WTC11 (cell line): ENCODE results near the gene KLHDC2. TPM values are rescaled to one million over a fixed set of nuclear protein-coding genes. Genes with fewer than 3 reads are reported as not detected.
A peak's percentile ranks its signal among the peaks of the same experiment; 100 is the strongest.
"Not testable (repeated sequence)": the region's sequence is repeated elsewhere in the genome, so short reads cannot be mapped to it uniquely, and the experiment has no call there.

Source experiments
- ATAC-seq: fragments of 200-7000 bp; cut with Tn5 transposase; 2 replicates; pipeline ENCODE4 v1.10.0; 2021; ENCODE audit warnings: mild to moderate bottlenecking, moderate library complexity
- CTCF ChIA-PET: fragments of 300-600 bp; sonication (Branson Sonifier 250); formaldehyde crosslinking; loops from one replicate; lab custom pipeline; 2021; ENCODE audit warnings: antibody characterized with exemption; lab: Charles Lee
- POLR2A ChIA-PET: fragments of 350-600 bp; sonication (Branson Sonifier 250); formaldehyde crosslinking; loops from one replicate; lab custom pipeline; 2021; ENCODE audit warnings: antibody characterized with exemption; lab: Charles Lee
- DNase-seq: peaks from one replicate; pipeline ENCODE4 v3.0.0; 2021; ENCODE audit warnings: low spot score
- H3K27ac Mint-ChIP-seq: 2 replicates; pipeline ENCODE4 v1.8.0; 2021; ENCODE audit warnings: mixed read lengths
- H3K27me3 Mint-ChIP-seq: 2 replicates; pipeline ENCODE4 v1.8.0; 2021; ENCODE audit warnings: low read depth, mild to moderate bottlenecking, moderate library complexity, mixed read lengths
- H3K36me3 Mint-ChIP-seq: 2 replicates; pipeline ENCODE4 v1.8.0; 2021; ENCODE audit warnings: mixed read lengths
- H3K4me1 Mint-ChIP-seq: 2 replicates; pipeline ENCODE4 v1.8.0; 2022; ENCODE audit warnings: mixed read lengths
- H3K4me3 Mint-ChIP-seq: 2 replicates; pipeline ENCODE4 v1.8.0; 2021; ENCODE audit warnings: mild to moderate bottlenecking, moderate library complexity, mixed read lengths
- H3K9me3 Mint-ChIP-seq: 2 replicates; pipeline ENCODE4 v1.8.0; 2021; ENCODE audit warnings: mixed read lengths
- CDX4 ChIP-seq: fragments of 250-450 bp; sonication (Bioruptor Pico); IDR thresholded peaks from 2 replicates; pipeline ENCODE4 v1.9.0; 2021; ENCODE audit warnings: moderate library complexity, mild to moderate bottlenecking, inconsistent platforms, borderline replicate concordance
- E2F1 ChIP-seq: sonication (generic); formaldehyde crosslinking; IDR thresholded peaks from 2 replicates; pipeline ENCODE4 v1.8.0; 2022; ENCODE audit warnings: mild to moderate bottlenecking, missing genetic modification reagents
- EMX1 ChIP-seq: fragments of 250-450 bp; sonication (Bioruptor Pico); IDR thresholded peaks from 2 replicates; pipeline ENCODE4 v1.8.0; 2021; ENCODE audit warnings: mild to moderate bottlenecking
- ESRRA ChIP-seq: sonication (generic); formaldehyde crosslinking; IDR thresholded peaks from 2 replicates; pipeline ENCODE4 v1.8.1; 2022; ENCODE audit warnings: mild to moderate bottlenecking, missing genetic modification reagents, borderline replicate concordance
- FOXP4 ChIP-seq: sonication (generic); formaldehyde crosslinking; IDR thresholded peaks from 2 replicates; pipeline ENCODE4 v1.8.0; 2022; ENCODE audit warnings: mild to moderate bottlenecking, missing genetic modification reagents
- GABPB1 ChIP-seq: sonication (generic); formaldehyde crosslinking; IDR thresholded peaks from 2 replicates; pipeline ENCODE4 v1.8.1; 2023; ENCODE audit warnings: mild to moderate bottlenecking, missing genetic modification reagents
- GTF2I ChIP-seq: fragments of 250-450 bp; sonication (Bioruptor Pico); conservative IDR thresholded peaks from 2 replicates; pipeline ENCODE4 v1.4.0; 2021; ENCODE audit warnings: mild to moderate bottlenecking
- HMGA2 ChIP-seq: fragments of 250-450 bp; sonication (Bioruptor Pico); IDR thresholded peaks from 2 replicates; pipeline ENCODE4 v1.4.0; 2021; ENCODE audit warnings: mild to moderate bottlenecking, moderate library complexity
- JAZF1 ChIP-seq: fragments of 250-450 bp; sonication (Bioruptor Pico); IDR thresholded peaks from 2 replicates; pipeline ENCODE4 v1.9.0; 2021; ENCODE audit warnings: moderate library complexity, mild to moderate bottlenecking, inconsistent platforms
- MLX ChIP-seq: sonication (generic); formaldehyde crosslinking; IDR thresholded peaks from 2 replicates; pipeline ENCODE4 v1.8.1; 2023; ENCODE audit warnings: mild to moderate bottlenecking, missing genetic modification reagents, moderate library complexity
- NFATC4 ChIP-seq: fragments of 250-450 bp; sonication (Bioruptor Pico); IDR thresholded peaks from 2 replicates; pipeline ENCODE4 v1.9.0; 2021; ENCODE audit warnings: mild to moderate bottlenecking
- SMAD3 ChIP-seq: sonication (generic); formaldehyde crosslinking; IDR thresholded peaks from 2 replicates; pipeline ENCODE4 v1.8.0; 2022; ENCODE audit warnings: missing genetic modification reagents, mild to moderate bottlenecking, borderline replicate concordance
- SOX15 ChIP-seq: fragments of 250-450 bp; sonication (Bioruptor Pico); IDR thresholded peaks from 2 replicates; pipeline ENCODE4 v1.9.0; 2021; ENCODE audit warnings: mild to moderate bottlenecking
- ZNF219 ChIP-seq: sonication (generic); formaldehyde crosslinking; IDR thresholded peaks from 2 replicates; pipeline ENCODE4 v1.8.0; 2023; ENCODE audit warnings: missing genetic modification reagents, mild to moderate bottlenecking, borderline replicate concordance
- ZNF416 ChIP-seq: fragments of 250-450 bp; sonication (Bioruptor Pico); IDR thresholded peaks from 2 replicates; pipeline ENCODE4 v1.9.0; 2021; ENCODE audit warnings: mild to moderate bottlenecking, inconsistent platforms
- total RNA-seq: library from RNA; stranded (reverse); gene quantifications from 3 replicates; pipeline ENCODE4 v1.2.3, GENCODE V29; 2021

Gene KLHDC2
- total RNA-seq, 1 experiment from 2014 or later: 47.6 TPM

GRCh38 chr14:49769581-49770211 lies 1.7 kb downstream of the KLHDC2 start:
- H3K27ac Mint-ChIP-seq: peak overlapping the region; percentile 100
- no peak for DNase-seq
- ATAC-seq: no peak
- ChIA-PET CTCF (interaction anchor here (2.5 to 3.1 kb wide), 2 partner anchors 92 to 136 kb away, joined by 7 to 23 read pairs; no protein-coding TSS in a partner anchor), POLR2A (interaction anchor here (3.0 to 3.3 kb wide), 2 partner anchors 135 to 149 kb away, joined by 17 to 25 read pairs; partner anchors contain the start of genes DNAAF2, MGAT2 and RPL36AL)
- H3K4me3 Mint-ChIP-seq: peak overlapping the region; percentile 98
- no peaks in the 10 kb centered on the region for H3K27me3 Mint-ChIP-seq
- TF ChIP-seq E2F1 (CRISPR knock-in tag) (no peak), GTF2I (no peak)
- peaks cover under 1% of the 10 kb centered on the region for H3K36me3 Mint-ChIP-seq
- peaks cover 24% of the 10 kb centered on the region for H3K4me1 Mint-ChIP-seq
- no peaks in the 10 kb centered on the region for H3K9me3 Mint-ChIP-seq

GRCh38 chr14:49770212-49770817 lies 2.4 kb downstream of the KLHDC2 start:
- no peak for TF ChIP-seq ESRRA (CRISPR knock-in tag)
- peak; percentile 16; the same call in 1 of the 2 replicates for TF ChIP-seq GABPB1 (CRISPR knock-in tag)
- H3K27ac Mint-ChIP-seq: peak overlapping the region; percentile 35
- ChIA-PET POLR2A (no interaction called here), CTCF (interaction anchor here (3.1 kb wide), 1 partner anchor 136 kb away, joined by 23 read pairs; no protein-coding TSS in a partner anchor)
- no peaks in the 10 kb centered on the region for H3K9me3 Mint-ChIP-seq
- no peak overlapping the region for H3K4me3 Mint-ChIP-seq
- H3K36me3 Mint-ChIP-seq: peaks cover 6% of the 10 kb centered on the region
- DNase-seq: no peak
- no peak for ATAC-seq
- peaks cover 24% of the 10 kb centered on the region for H3K4me1 Mint-ChIP-seq
- no peaks in the 10 kb centered on the region for H3K27me3 Mint-ChIP-seq

- not testable (repeated sequence) for DNase-seq, H3K9me3 Mint-ChIP-seq, H3K36me3 Mint-ChIP-seq, H3K27me3 Mint-ChIP-seq, H3K27ac Mint-ChIP-seq, H3K4me3 Mint-ChIP-seq, ATAC-seq
- CTCF ChIA-PET: interaction anchor here (0.7 kb wide), 1 partner anchor 138 kb away, joined by 3 read pairs; no protein-coding TSS in a partner anchor
- peaks cover 22% of the 10 kb centered on the region for H3K4me1 Mint-ChIP-seq
- POLR2A ChIA-PET: interaction anchor here (0.7 kb wide), 1 partner anchor 85 kb away, joined by 3 read pairs; no protein-coding TSS in a partner anchor
Observed at GRCh38 chr14:49771691-49772090, 3.7 kb downstream of the KLHDC2 start.

GRCh38 chr14:49774106-49774505 lies 6.2 kb downstream of the KLHDC2 start:
- no peak overlapping the region for H3K4me3 Mint-ChIP-seq
- H3K36me3 Mint-ChIP-seq: peaks cover 25% of the 10 kb centered on the region
- H3K4me1 Mint-ChIP-seq: peaks cover 16% of the 10 kb centered on the region
- CTCF ChIA-PET: interaction anchor here (0.6 kb wide), 2 partner anchors 350 to 1563 kb away, joined by 3 read pairs; no protein-coding TSS in a partner anchor
- ATAC-seq (no peak), DNase-seq (no peak)
- no peak for TF ChIP-seq NFATC4 (CRISPR knock-in tag)
- TF ChIP-seq SOX15 (CRISPR knock-in tag): no peak
- TF ChIP-seq ZNF416 (CRISPR knock-in tag): no peak
- no peak for TF ChIP-seq HMGA2 (CRISPR knock-in tag)
- no peak for TF ChIP-seq CDX4
- TF ChIP-seq GABPB1 (CRISPR knock-in tag): no peak
- TF ChIP-seq SMAD3 (CRISPR knock-in tag): no peak
- TF ChIP-seq ZNF219 (CRISPR knock-in tag): no peak
- no peak for TF ChIP-seq EMX1
- TF ChIP-seq FOXP4 (CRISPR knock-in tag): no peak
- no peak for TF ChIP-seq JAZF1
- no peak for TF ChIP-seq MLX (CRISPR knock-in tag)
- no peak overlapping the region for H3K27ac Mint-ChIP-seq
- no peaks in the 10 kb centered on the region for H3K27me3 Mint-ChIP-seq
- no peaks in the 10 kb centered on the region for H3K9me3 Mint-ChIP-seq
- POLR2A ChIA-PET: interaction anchor here (0.7 kb wide), 1 partner anchor 140 kb away, joined by 3 read pairs; no protein-coding TSS in a partner anchor
